Middle frontal gyrus (tissue), 1 donor: Measurements from ENCODE around the gene SYT17.

Source experiments
- DNase-seq: peaks from one replicate; pipeline ENCODE4 v3.0.0-alpha.2; 2015; ENCODE audit warnings: low spot score; ENCODE audit errors: extremely low spot score

SYT17 gene

DNA sequence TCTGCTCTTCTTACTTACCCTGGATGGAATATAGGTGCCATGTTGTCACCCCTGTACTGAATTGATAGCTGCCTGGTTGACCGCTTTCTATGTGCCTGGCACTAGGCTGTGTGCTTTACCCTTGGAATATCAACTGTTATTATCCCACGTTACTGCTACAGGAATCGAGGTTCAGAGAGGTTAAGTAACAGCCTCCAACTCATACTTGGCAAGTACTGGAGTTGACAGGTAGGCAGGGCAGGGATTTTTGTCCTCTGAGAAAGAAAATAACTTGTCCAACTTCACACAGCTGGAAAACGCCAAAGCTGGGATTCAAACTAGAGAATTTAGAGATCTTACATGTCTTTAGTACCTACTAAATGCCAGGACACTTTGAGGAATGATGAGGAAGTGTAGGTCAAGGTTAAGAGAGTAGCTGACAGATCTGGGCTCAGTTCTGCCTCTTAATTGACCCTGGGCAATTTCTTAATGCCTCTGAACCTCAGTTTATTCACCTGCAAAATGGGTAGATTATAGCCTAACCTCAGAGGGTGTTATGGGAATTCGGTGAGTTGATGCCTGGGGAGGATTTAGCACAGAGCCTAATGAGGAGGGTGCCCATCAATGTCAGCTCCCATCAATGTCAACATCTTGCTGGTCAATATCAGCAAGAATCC, 28.5 kb upstream of the SYT17 start:
- no peak for DNase-seq

DNA sequence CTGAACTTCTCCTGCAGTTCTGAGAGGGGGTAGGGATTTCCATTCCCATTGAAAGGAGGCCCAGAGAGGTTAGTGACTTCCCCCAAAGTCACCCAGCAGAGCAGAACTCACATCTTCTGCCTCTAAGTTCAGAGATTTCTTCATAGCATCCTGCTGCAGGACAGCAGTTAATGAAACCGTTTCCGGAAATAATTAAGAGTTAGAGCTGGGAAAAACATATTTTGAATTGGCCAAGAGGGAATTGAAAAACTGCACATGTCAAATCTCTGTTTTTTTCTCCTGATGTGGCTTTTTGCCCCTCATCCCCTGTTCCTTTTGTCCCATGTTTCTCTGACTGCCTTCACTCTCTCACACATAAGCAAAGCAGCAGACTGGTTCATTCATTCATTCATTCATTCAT, 27.6 kb upstream of the SYT17 start:
- no peak for DNase-seq

DNA sequence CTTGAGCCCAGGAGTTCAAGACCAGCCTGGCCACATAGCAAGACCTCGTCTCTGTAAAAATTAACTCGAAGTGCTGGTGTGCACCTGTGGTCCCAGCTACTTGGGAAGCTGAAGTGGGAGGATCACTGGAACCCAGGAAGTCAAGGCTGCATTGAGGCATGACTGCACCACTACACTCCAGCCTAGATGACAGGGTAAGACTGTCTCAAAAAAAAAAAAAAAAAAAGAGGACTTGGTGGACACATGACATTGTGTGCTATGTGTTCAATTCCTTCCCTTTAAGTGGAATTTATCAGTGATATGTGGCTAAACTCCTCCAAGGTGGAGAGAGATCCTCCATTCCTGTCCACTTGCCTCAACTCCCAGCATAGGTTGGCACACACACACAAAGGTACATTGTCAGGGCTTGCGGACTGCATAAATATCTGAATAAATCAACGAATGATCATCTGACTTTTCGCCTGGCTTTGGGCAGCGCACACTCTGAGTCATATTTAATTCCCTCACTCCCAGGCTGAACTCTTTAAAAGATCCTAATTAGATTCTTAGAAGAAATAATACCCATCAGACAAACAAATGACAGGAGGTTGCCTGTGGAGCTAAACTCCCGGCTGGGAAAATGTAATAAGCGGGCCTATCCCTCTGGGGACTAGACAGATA, 25.0 kb upstream of the SYT17 start:
- DNase-seq = no peak

DNA sequence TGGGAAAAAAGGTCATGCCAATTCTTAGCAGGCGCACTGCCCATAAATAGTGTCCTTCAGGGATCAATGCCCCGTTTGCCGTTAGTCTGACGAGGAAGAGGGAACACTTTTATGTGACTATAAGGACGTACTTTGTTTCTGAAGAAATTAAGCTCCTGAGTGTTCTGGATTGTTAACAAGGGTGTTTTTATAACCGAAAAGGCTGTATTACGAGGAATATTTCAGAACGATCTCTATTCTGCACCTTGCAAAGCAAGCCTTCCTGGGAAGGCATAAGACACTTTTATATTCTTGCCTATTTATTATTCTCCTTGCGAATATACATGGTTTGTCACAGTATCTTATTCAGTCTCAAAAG, 24.5 kb upstream of the SYT17 start:
- no peak for DNase-seq

GRCh38 chr16:19145010-19145409, 23.0 kb upstream of the SYT17 start:
- DNase-seq = no peak

GRCh38 chr16:19147126-19147525, 20.9 kb upstream of the SYT17 start:
- no peak for DNase-seq

DNA sequence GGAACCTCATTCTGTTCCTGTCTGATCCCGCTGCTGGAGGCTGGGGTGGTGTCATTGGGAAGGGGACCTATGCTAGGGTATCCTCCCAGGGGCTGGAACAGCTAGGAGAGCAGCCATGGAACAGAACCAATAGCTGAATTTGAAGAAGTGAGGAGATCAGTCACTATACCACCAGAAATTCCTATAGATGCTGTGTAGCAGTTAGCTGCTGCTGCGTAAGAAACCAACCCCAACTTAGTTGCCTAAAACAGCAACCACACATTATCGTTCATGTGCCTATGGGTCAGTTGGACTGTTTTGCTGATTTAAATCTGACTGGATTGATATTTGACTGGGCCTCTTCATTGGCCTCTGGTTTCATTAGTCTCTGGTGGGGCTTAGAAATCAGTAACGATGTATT, 20.4 kb upstream of the SYT17 start:
- DNase-seq = no peak

- no peak for DNase-seq
These were observed 19.9 kb upstream of the SYT17 start for GRCh38 chr16:19148189-19148588.

DNA sequence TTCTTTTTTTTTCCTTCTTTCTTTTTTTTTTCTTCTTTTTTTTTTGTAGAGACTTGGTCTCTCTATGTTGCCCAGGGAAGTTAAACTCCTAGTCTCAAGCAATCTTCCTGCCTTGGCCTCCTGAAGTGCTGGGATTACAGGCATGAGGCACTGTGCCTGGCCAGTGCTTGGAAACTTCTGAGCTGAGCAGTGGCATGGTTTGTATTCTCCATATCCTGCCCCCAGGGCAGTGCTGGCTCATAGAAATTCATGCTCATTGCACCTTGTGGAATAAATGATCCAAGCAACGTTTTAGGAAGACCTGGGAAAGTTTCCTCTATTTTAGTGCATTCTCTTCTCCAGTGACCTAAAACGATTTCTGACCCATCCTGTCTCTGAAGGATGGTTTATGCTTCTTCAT, 16.7 kb upstream of the SYT17 start:
- no peak for DNase-seq

GRCh38 chr16:19152042-19152441, 16.0 kb upstream of the SYT17 start:
- DNase-seq = no peak

GRCh38 chr16:19153876-19154275, 14.2 kb upstream of the SYT17 start:
- DNase-seq = no peak

GRCh38 chr16:19162085-19162484, 6.0 kb upstream of the SYT17 start:
- no peak for DNase-seq

- no peak for DNase-seq
These were observed 4.8 kb upstream of the SYT17 start for GRCh38 chr16:19163215-19163614.

DNA sequence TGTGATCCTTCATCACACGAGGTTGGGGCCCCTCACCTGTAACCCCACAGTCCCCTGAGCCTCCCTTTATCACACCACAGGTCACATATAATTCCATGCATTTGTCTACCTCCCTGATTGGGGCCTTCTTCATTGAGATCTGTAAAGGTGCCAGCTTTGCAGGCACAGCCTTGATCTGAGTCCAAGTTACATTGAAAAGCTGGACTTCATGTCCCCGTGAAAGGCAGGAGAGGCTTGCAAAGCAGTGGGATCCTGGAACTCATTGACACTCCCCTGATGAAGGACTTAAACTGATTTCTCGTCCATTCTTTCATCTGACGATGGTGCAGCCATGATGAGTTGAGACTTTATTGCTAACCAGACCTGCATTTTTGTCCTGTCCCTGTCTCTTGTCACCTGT, 3.8 kb upstream of the SYT17 start:
- DNase-seq = no peak

- no peak for DNase-seq
These were observed 2.9 kb upstream of the SYT17 start for GRCh38 chr16:19165101-19165500.

DNA sequence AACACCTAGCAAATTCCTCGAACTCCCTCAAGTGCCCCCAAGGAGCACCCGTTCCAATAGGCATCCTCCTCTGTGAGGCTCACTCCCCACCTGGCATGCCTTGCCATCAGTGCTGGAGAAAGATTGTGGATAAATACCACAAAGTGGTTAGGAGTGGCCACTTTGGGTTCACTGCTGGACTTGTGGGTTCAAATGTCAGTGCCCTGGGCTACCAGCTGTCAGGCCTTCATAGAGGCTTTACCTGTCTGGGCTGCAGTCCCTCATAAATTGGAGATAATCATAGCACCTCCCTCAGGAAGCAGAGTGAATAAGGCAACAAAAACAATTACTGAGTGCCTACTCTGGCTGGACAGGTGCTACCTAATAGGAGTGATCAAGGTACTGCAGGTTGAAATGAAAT, 1.5 kb upstream of the SYT17 start:
- DNase-seq = no peak

GRCh38 chr16:19168371-19169081, 486 bp downstream of the SYT17 start:
- DNase-seq = no peak

- DNase-seq = no peak
These were observed 1.1 kb downstream of the SYT17 start for GRCh38 chr16:19169082-19169639.

- DNase-seq = no peak
These were observed 2.1 kb downstream of the SYT17 start for GRCh38 chr16:19170043-19170655.

GRCh38 chr16:19172098-19172780, 4.2 kb downstream of the SYT17 start:
- DNase-seq = no peak

DNA sequence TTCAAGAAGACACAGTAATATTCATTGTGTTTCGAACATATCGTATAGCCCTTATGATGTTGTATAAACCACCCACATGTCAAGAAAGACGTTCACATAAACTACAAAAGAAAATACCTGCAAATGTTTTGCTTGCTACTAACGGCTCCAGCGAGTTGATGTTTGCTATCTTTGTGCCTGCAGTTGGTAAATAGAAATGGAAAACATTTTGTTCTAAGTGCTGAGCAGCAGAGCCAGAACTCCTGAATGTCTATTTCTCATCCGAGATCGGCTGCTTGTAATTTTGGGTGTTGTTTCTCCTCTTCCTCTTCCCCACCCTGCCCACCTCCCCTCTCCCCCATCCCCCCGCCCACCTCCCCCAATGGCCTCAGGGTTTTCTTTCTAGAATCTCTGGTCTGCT, 5.0 kb downstream of the SYT17 start:
- DNase-seq = no peak
